HL-60 (cell line): ENCODE measurements around the gene DENND1C.

Experiments used
- CTCF ChIP-seq: IDR thresholded peaks from one replicate; pipeline ENCODE4 v1.5.1; 2011; ENCODE audit warnings: low read length, control low read depth, inconsistent platforms; ENCODE audit not compliant: insufficient read depth
- GABPA ChIP-seq: IDR thresholded peaks from 2 replicates; pipeline ENCODE4 v1.6.1; 2012; ENCODE audit warnings: low read depth
- POLR2AphosphoS5 ChIP-seq: IDR thresholded peaks from 2 replicates; pipeline ENCODE4 v1.6.1; 2012; ENCODE audit warnings: low read depth
- REST ChIP-seq: IDR thresholded peaks from 2 replicates; pipeline ENCODE4 v1.6.1; 2012; ENCODE audit warnings: low read depth; ENCODE audit not compliant: insufficient replicate concordance
- SPI1 ChIP-seq: IDR thresholded peaks from 2 replicates; pipeline ENCODE4 v1.6.1; 2012; ENCODE audit warnings: low read depth, mild to moderate bottlenecking, borderline replicate concordance

GRCh38 chr19:6459262-6460098, 22.1 kb downstream of the DENND1C start, which contains the start of gene SLC25A23:
- TF ChIP-seq CTCF (no peak), POLR2AphosphoS5 (no peak), REST (no peak), GABPA (no peak), SPI1 (no peak)
